H1 (cell line): Measurements from ENCODE around the gene KREMEN1.

Source experiments
- RFX5 ChIP-seq: IDR thresholded peaks from 2 replicates; pipeline ENCODE4 v1.6.1; 2011; ENCODE audit warnings: low read depth, low read length, improper control_type of control experiment, borderline replicate concordance
- SIN3A ChIP-seq, 2 experiments: IDR thresholded peaks in 1 of 2; conservative IDR thresholded peaks in 1 of 2; 2 replicates each; pipeline ENCODE4 v1.6.1; 2011 to 2012; ENCODE audit warnings: low read length in 2 of 2, improper control_type of control experiment in 1 of 2, low read depth in 1 of 2, mild to moderate bottlenecking in 1 of 2
- TF ChIP-seq, protein P1 (sequence below), 3 experiments: IDR thresholded peaks; 1 replicate in 2 of 3; 2 replicates in 1 of 3; pipeline versions ENCODE4 v1.5.1 to v1.6.1; 2011; ENCODE audit warnings: low read length in 3 of 3, mild to moderate bottlenecking in 3 of 3, inconsistent platforms in 2 of 3, low read depth in 1 of 3, moderate library complexity in 1 of 3; ENCODE audit not compliant: insufficient read depth in 1 of 3; ENCODE audit errors: control extremely low read depth in 1 of 3

DNA sequence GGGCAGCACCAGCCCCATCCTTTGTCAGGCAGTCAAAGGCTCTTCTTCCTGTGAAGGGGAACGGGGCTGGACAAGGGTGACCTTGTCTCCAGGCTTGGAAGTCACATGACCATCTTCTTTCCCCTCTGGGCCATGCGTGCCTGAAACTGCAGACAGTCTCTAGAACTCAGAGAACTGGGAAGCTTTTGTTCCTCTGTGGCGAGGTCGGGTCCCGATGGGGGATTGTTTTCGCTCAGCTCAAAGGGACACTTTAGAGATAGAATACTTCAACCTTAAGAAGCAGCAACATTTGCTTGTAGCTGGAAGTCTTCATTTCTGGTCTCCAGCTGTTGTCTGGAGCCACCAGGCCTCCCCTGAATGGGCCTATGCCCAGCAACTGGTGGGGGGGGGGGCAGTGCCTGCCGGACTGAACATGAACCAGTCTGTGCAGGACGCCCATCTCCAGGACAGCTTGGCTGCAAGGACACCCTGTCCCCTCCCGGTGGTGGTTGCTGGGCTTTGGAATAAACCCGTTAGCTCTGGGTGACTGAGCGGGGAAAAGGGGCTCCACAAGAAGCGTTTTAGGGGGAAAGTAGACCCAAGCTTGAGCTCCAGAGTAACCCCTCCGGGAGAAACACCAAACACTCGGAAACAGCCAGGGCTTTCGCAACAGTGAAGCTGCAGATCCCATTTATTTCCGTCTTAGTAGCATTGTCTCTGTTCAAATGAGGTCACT, 77.2 kb downstream of the KREMEN1 start:
- TF ChIP-seq, protein P1, sequence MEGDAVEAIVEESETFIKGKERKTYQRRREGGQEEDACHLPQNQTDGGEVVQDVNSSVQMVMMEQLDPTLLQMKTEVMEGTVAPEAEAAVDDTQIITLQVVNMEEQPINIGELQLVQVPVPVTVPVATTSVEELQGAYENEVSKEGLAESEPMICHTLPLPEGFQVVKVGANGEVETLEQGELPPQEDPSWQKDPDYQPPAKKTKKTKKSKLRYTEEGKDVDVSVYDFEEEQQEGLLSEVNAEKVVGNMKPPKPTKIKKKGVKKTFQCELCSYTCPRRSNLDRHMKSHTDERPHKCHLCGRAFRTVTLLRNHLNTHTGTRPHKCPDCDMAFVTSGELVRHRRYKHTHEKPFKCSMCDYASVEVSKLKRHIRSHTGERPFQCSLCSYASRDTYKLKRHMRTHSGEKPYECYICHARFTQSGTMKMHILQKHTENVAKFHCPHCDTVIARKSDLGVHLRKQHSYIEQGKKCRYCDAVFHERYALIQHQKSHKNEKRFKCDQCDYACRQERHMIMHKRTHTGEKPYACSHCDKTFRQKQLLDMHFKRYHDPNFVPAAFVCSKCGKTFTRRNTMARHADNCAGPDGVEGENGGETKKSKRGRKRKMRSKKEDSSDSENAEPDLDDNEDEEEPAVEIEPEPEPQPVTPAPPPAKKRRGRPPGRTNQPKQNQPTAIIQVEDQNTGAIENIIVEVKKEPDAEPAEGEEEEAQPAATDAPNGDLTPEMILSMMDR (IDR thresholded peaks at IDR 0.05; ENCODE audit: control extremely low read depth in 1 of 3, insufficient read depth in 1 of 3, low read depth in 1 of 3, low read length in 3 of 3), result no peak
- no peak for TF ChIP-seq SIN3A (conservative IDR thresholded peaks at IDR 0.05 in 1 of 2, IDR thresholded peaks at IDR 0.05 in 1 of 2; ENCODE audit: low read depth in 1 of 2, low read length in 2 of 2)
- TF ChIP-seq RFX5, result no peak
